ENCODE data around the gene ZBTB34.

Gene ZBTB34

GRCh38 chr9:126874546-126875314 lies 14.3 kb downstream of the ZBTB34 start:
- Histone ChIP-seq H3K4me1 (ENCODE audit: control insufficient read depth, insufficient read depth, low read length, poor library complexity, severe bottlenecking) (no peaks in the 10 kb centered on the region), H3K36me3 (ENCODE audit: control insufficient read depth, insufficient read depth, low read length) (peaks cover 5% of the 10 kb centered on the region), H3K4me3 (ENCODE audit: insufficient read depth, low read depth, low read length, poor library complexity, severe bottlenecking) (no peak overlapping the region), H3K27ac (ENCODE audit: insufficient read depth, low read length, poor library complexity, severe bottlenecking) (no peak overlapping the region), H3K27me3 (replicated peaks; ENCODE audit: control insufficient read depth, insufficient read depth, low read length, poor library complexity, severe bottlenecking) (no peaks in the 10 kb centered on the region), H3K9me3 (ENCODE audit: control insufficient read depth, low read length) (no peaks in the 10 kb centered on the region)
- no peak for DNase-seq

GRCh38 chr9:126875756-126876510 lies 15.5 kb downstream of the ZBTB34 start:
- Histone ChIP-seq H3K36me3 (ENCODE audit: control insufficient read depth, insufficient read depth, low read length) (peaks cover 16% of the 10 kb centered on the region), H3K4me3 (ENCODE audit: insufficient read depth, low read depth, low read length, poor library complexity, severe bottlenecking) (no peak overlapping the region), H3K9me3 (ENCODE audit: control insufficient read depth, low read length) (no peaks in the 10 kb centered on the region), H3K27me3 (replicated peaks; ENCODE audit: control insufficient read depth, insufficient read depth, low read length, poor library complexity, severe bottlenecking) (no peaks in the 10 kb centered on the region), H3K27ac (ENCODE audit: insufficient read depth, low read length, poor library complexity, severe bottlenecking) (no peak overlapping the region), H3K4me1 (ENCODE audit: control insufficient read depth, insufficient read depth, low read length, poor library complexity, severe bottlenecking) (no peaks in the 10 kb centered on the region)
- no peak for DNase-seq

GRCh38 chr9:126876531-126876930 lies 16.1 kb downstream of the ZBTB34 start:
- peaks cover 18% of the 10 kb centered on the region for H3K36me3 ChIP-seq (ENCODE audit: control insufficient read depth, insufficient read depth, low read length)
- no peaks in the 10 kb centered on the region for H3K4me1 ChIP-seq (ENCODE audit: control insufficient read depth, insufficient read depth, low read length, poor library complexity, severe bottlenecking)
- no peak overlapping the region for H3K27ac ChIP-seq (ENCODE audit: insufficient read depth, low read length, poor library complexity, severe bottlenecking)
- H3K4me3 ChIP-seq (ENCODE audit: insufficient read depth, low read depth, low read length, poor library complexity, severe bottlenecking): no peak overlapping the region
- DNase-seq: no peak
- no peaks in the 10 kb centered on the region for H3K27me3 ChIP-seq (replicated peaks; ENCODE audit: control insufficient read depth, insufficient read depth, low read length, poor library complexity, severe bottlenecking)
- no peaks in the 10 kb centered on the region for H3K9me3 ChIP-seq (ENCODE audit: control insufficient read depth, low read length)

GRCh38 chr9:126877418-126877817 lies 17.0 kb downstream of the ZBTB34 start:
- DNase-seq: no peak
- Histone ChIP-seq H3K9me3 (ENCODE audit: control insufficient read depth, low read length) (no peaks in the 10 kb centered on the region), H3K4me3 (ENCODE audit: insufficient read depth, low read depth, low read length, poor library complexity, severe bottlenecking) (no peak overlapping the region), H3K36me3 (ENCODE audit: control insufficient read depth, insufficient read depth, low read length) (peaks cover 21% of the 10 kb centered on the region), H3K27ac (ENCODE audit: insufficient read depth, low read length, poor library complexity, severe bottlenecking) (no peak overlapping the region), H3K4me1 (ENCODE audit: control insufficient read depth, insufficient read depth, low read length, poor library complexity, severe bottlenecking) (no peaks in the 10 kb centered on the region), H3K27me3 (replicated peaks; ENCODE audit: control insufficient read depth, insufficient read depth, low read length, poor library complexity, severe bottlenecking) (no peaks in the 10 kb centered on the region)

- H3K36me3 ChIP-seq (ENCODE audit: control insufficient read depth, insufficient read depth, low read length): peaks cover 21% of the 10 kb centered on the region
- DNase-seq: no peak
- H3K9me3 ChIP-seq (ENCODE audit: control insufficient read depth, low read length): no peaks in the 10 kb centered on the region
- no peak overlapping the region for H3K27ac ChIP-seq (ENCODE audit: insufficient read depth, low read length, poor library complexity, severe bottlenecking)
- no peak overlapping the region for H3K4me3 ChIP-seq (ENCODE audit: insufficient read depth, low read depth, low read length, poor library complexity, severe bottlenecking)
- no peaks in the 10 kb centered on the region for H3K4me1 ChIP-seq (ENCODE audit: control insufficient read depth, insufficient read depth, low read length, poor library complexity, severe bottlenecking)
- no peaks in the 10 kb centered on the region for H3K27me3 ChIP-seq (replicated peaks; ENCODE audit: control insufficient read depth, insufficient read depth, low read length, poor library complexity, severe bottlenecking)
Measured at GRCh38 chr9:126879288-126879687, 18.8 kb downstream of the ZBTB34 start.

GRCh38 chr9:126880226-126880946 lies 19.9 kb downstream of the ZBTB34 start:
- Histone ChIP-seq H3K4me1 (ENCODE audit: control insufficient read depth, insufficient read depth, low read length, poor library complexity, severe bottlenecking) (no peaks in the 10 kb centered on the region), H3K4me3 (ENCODE audit: insufficient read depth, low read depth, low read length, poor library complexity, severe bottlenecking) (no peak overlapping the region), H3K27ac (ENCODE audit: insufficient read depth, low read length, poor library complexity, severe bottlenecking) (no peak overlapping the region), H3K27me3 (replicated peaks; ENCODE audit: control insufficient read depth, insufficient read depth, low read length, poor library complexity, severe bottlenecking) (no peaks in the 10 kb centered on the region), H3K36me3 (ENCODE audit: control insufficient read depth, insufficient read depth, low read length) (peaks cover 21% of the 10 kb centered on the region), H3K9me3 (ENCODE audit: control insufficient read depth, low read length) (no peaks in the 10 kb centered on the region)
- DNase-seq: no peak

- no peak overlapping the region for H3K27ac ChIP-seq (ENCODE audit: insufficient read depth, low read length, poor library complexity, severe bottlenecking)
- no peaks in the 10 kb centered on the region for H3K27me3 ChIP-seq (replicated peaks; ENCODE audit: control insufficient read depth, insufficient read depth, low read length, poor library complexity, severe bottlenecking)
- no peaks in the 10 kb centered on the region for H3K9me3 ChIP-seq (ENCODE audit: control insufficient read depth, low read length)
- no peaks in the 10 kb centered on the region for H3K4me1 ChIP-seq (ENCODE audit: control insufficient read depth, insufficient read depth, low read length, poor library complexity, severe bottlenecking)
- no peak for DNase-seq
- no peak overlapping the region for H3K4me3 ChIP-seq (ENCODE audit: insufficient read depth, low read depth, low read length, poor library complexity, severe bottlenecking)
- peaks cover 21% of the 10 kb centered on the region for H3K36me3 ChIP-seq (ENCODE audit: control insufficient read depth, insufficient read depth, low read length)
Measured at GRCh38 chr9:126880947-126881332, 20.5 kb downstream of the ZBTB34 start.

GRCh38 chr9:126882746-126883145 lies 22.3 kb downstream of the ZBTB34 start:
- no peak overlapping the region for H3K27ac ChIP-seq (ENCODE audit: insufficient read depth, low read length, poor library complexity, severe bottlenecking)
- no peaks in the 10 kb centered on the region for H3K9me3 ChIP-seq (ENCODE audit: control insufficient read depth, low read length)
- DNase-seq: no peak
- no peak overlapping the region for H3K4me3 ChIP-seq (ENCODE audit: insufficient read depth, low read depth, low read length, poor library complexity, severe bottlenecking)
- no peaks in the 10 kb centered on the region for H3K27me3 ChIP-seq (replicated peaks; ENCODE audit: control insufficient read depth, insufficient read depth, low read length, poor library complexity, severe bottlenecking)
- H3K4me1 ChIP-seq (ENCODE audit: control insufficient read depth, insufficient read depth, low read length, poor library complexity, severe bottlenecking): no peaks in the 10 kb centered on the region
- peaks cover 21% of the 10 kb centered on the region for H3K36me3 ChIP-seq (ENCODE audit: control insufficient read depth, insufficient read depth, low read length)

GRCh38 chr9:126883636-126884035 lies 23.2 kb downstream of the ZBTB34 start:
- no peak overlapping the region for H3K4me3 ChIP-seq (ENCODE audit: insufficient read depth, low read depth, low read length, poor library complexity, severe bottlenecking)
- no peaks in the 10 kb centered on the region for H3K4me1 ChIP-seq (ENCODE audit: control insufficient read depth, insufficient read depth, low read length, poor library complexity, severe bottlenecking)
- H3K9me3 ChIP-seq (ENCODE audit: control insufficient read depth, low read length): no peaks in the 10 kb centered on the region
- H3K36me3 ChIP-seq (ENCODE audit: control insufficient read depth, insufficient read depth, low read length): peaks cover 21% of the 10 kb centered on the region
- no peak overlapping the region for H3K27ac ChIP-seq (ENCODE audit: insufficient read depth, low read length, poor library complexity, severe bottlenecking)
- no peak for DNase-seq
- H3K27me3 ChIP-seq (replicated peaks; ENCODE audit: control insufficient read depth, insufficient read depth, low read length, poor library complexity, severe bottlenecking): no peaks in the 10 kb centered on the region
